ENCODE measurements around the gene TFF3. TPM values are rescaled to one million over a fixed set of nuclear protein-coding genes. Genes with fewer than 3 reads are reported as not detected.

Gene TFF3
- total RNA-seq, 1 experiment from 2014 or later: not detected

DNA sequence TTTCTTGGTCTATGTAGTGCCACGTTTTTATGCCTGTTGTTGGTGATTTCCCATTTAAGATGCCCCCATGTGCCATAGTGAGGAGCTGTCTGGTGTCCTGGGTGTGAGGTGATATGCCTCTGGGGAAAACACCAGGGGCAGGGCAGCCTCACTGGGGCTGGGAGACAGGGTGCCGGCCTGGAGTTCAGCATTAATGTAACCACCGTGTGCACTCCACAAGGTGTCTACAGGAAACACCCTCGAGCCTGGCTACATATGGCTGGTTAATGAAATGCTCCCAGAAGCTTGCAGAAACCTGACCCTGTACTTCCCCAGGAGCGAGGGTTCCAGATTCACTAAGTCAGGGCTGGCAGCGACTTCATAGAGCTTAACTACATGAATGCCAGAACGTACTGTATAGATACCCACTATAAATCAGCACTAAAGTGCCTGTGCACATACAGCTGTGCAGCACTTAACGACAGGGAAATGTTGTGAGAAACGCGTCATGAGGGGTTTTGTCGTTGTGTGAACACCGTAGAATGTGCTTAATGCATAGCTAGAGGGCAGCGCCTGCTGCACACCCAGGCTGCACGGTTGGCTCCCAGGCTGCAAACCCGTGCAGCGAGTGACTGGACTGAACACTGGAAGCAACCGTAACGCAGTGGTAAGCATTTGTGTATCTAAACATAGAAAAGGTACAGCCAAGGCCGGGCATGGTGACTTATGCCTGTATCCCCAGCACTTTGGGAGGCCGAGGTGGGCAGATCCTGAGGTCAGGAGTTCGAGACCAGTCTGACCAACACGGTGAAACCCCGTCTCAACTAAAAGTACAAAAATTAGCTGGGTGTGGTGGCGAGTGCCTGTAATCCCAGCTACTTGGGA lies 25.2 kb upstream of the TFF3 start:
- ChIA-PET CTCF (no interaction called here), POLR2A (ENCODE audit: unreplicated experiment) (interaction anchor here (0.6 kb wide), 1 partner anchor 20 kb away, joined by 5 read pairs; no protein-coding TSS in a partner anchor)
- H3K4me3 ChIP-seq: no peak overlapping the region
- no peaks in the 10 kb centered on the region for H3K9me2 ChIP-seq (ENCODE audit: insufficient read depth)
- no peaks in the 10 kb centered on the region for H3K36me3 ChIP-seq (ENCODE audit: low read depth)
- H2AFZ ChIP-seq: no peak overlapping the region
- TF ChIP-seq EZH2 (IDR thresholded peaks at IDR 0.05; ENCODE audit: low read depth): no peak
- TF ChIP-seq, protein P1, sequence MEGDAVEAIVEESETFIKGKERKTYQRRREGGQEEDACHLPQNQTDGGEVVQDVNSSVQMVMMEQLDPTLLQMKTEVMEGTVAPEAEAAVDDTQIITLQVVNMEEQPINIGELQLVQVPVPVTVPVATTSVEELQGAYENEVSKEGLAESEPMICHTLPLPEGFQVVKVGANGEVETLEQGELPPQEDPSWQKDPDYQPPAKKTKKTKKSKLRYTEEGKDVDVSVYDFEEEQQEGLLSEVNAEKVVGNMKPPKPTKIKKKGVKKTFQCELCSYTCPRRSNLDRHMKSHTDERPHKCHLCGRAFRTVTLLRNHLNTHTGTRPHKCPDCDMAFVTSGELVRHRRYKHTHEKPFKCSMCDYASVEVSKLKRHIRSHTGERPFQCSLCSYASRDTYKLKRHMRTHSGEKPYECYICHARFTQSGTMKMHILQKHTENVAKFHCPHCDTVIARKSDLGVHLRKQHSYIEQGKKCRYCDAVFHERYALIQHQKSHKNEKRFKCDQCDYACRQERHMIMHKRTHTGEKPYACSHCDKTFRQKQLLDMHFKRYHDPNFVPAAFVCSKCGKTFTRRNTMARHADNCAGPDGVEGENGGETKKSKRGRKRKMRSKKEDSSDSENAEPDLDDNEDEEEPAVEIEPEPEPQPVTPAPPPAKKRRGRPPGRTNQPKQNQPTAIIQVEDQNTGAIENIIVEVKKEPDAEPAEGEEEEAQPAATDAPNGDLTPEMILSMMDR (conservative IDR thresholded peaks at IDR 0.05): no peak
- no peak overlapping the region for H3K4me2 ChIP-seq
- H3K4me1 ChIP-seq (replicated peaks; ENCODE audit: insufficient read depth): no peaks in the 10 kb centered on the region
- H3K9me3 ChIP-seq (ENCODE audit: insufficient read depth, low read depth): no peaks in the 10 kb centered on the region
- H3F3A ChIP-seq (ENCODE audit: insufficient read depth, low read depth): no peaks in the 10 kb centered on the region
- no peaks in the 10 kb centered on the region for H3K79me2 ChIP-seq (ENCODE audit: low read depth)
- BruUV-seq (replicated peaks): no TSS peak
- intact Hi-C loops (cut with micrococcal nuclease; ENCODE audit: unreplicated experiment): no loop called here
- DNase-seq: no peak
- no peak overlapping the region for H3K27ac ChIP-seq
- H4K20me1 ChIP-seq (ENCODE audit: insufficient read depth): no peaks in the 10 kb centered on the region
- no peaks in the 10 kb centered on the region for H3K27me3 ChIP-seq (ENCODE audit: insufficient read depth, low read depth)

DNA sequence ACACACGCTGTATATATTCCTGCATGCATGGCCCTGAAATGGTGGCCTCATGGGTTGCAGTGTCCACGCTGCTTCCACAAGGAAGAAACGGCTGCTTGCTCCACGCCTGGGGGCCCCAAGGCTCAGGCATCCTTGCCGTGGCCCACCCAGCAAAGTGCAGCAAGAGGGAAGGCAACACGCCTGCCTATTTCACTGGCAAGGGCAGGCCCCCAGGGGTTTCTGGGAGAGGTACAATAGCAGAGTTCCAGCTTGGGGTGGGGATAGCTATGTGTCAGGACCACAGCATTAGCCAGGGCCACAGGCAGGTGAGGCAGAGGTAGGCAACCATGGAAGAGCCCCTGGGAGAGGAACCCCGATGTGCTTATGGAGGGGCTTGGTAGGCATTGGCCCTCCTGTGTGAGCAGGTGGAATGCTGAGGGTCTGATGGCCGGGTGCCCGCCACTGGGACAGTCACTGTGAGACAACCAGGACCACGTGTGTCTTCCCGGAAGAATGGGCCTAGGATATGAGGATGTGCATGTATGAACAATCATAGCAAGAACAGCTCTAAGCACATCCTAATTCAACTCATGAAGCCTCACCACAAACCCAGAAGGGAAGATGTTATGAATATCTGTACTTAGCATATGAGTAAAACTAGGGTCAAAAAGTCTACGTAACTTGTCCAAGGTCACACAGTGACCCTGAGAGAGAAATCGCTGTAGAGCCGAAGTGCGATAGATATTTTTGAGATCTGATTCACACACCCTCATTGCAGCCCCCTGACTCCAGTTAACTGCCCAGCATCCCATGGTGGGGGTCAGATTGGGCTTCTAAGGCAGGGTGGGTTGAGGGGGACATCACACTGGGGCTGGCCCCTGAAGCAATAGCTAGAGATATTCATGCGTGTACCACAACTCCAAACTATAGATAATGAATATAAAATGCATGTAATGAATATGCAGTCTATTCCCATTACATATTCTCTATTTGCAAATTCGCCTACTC lies 23.8 kb upstream of the TFF3 start:
- no peak overlapping the region for H3K4me3 ChIP-seq
- H3K9me2 ChIP-seq (ENCODE audit: insufficient read depth): no peaks in the 10 kb centered on the region
- ChIA-PET CTCF (no interaction called here), POLR2A (ENCODE audit: unreplicated experiment) (no interaction called here)
- no peak overlapping the region for H3K27ac ChIP-seq
- intact Hi-C loops (cut with micrococcal nuclease; ENCODE audit: unreplicated experiment): loop anchor here (5.0 kb wide), 1 partner anchor 43 kb away; no protein-coding TSS in a partner anchor
- BruUV-seq (replicated peaks): no TSS peak
- no peak overlapping the region for H3K4me2 ChIP-seq
- no peaks in the 10 kb centered on the region for H4K20me1 ChIP-seq (ENCODE audit: insufficient read depth)
- H3F3A ChIP-seq (ENCODE audit: insufficient read depth, low read depth): no peaks in the 10 kb centered on the region
- no peaks in the 10 kb centered on the region for H3K36me3 ChIP-seq (ENCODE audit: low read depth)
- H3K4me1 ChIP-seq (replicated peaks; ENCODE audit: insufficient read depth): no peaks in the 10 kb centered on the region
- no peaks in the 10 kb centered on the region for H3K27me3 ChIP-seq (ENCODE audit: insufficient read depth, low read depth)
- H3K9me3 ChIP-seq (ENCODE audit: insufficient read depth, low read depth): no peaks in the 10 kb centered on the region
- no peak overlapping the region for H2AFZ ChIP-seq
- H3K79me2 ChIP-seq (ENCODE audit: low read depth): no peaks in the 10 kb centered on the region
- no peak for DNase-seq
- no peak for TF ChIP-seq EZH2 (IDR thresholded peaks at IDR 0.05; ENCODE audit: low read depth)
- TF ChIP-seq, protein P1 (conservative IDR thresholded peaks at IDR 0.05): no peak
